IPS-20b (cell line): ENCODE results near the gene DGKI.

Source experiments
- H3K27ac ChIP-seq: one replicate; pipeline ENCODE4 v1.5.1; 2013; ENCODE audit warnings: low read length
- H3K27me3 ChIP-seq: 2 replicates; pipeline ENCODE4 v1.6.1; 2013; ENCODE audit warnings: mild to moderate bottlenecking, low read length, inconsistent platforms; ENCODE audit not compliant: insufficient read depth
- H3K36me3 ChIP-seq: 2 replicates; pipeline ENCODE4 v1.6.1; 2013; ENCODE audit warnings: low read depth, mild to moderate bottlenecking, inconsistent platforms, low read length, moderate library complexity; ENCODE audit not compliant: insufficient read depth
- H3K4me1 ChIP-seq: 2 replicates; pipeline ENCODE4 v1.6.1; 2013; ENCODE audit warnings: mild to moderate bottlenecking, control low read depth, inconsistent platforms, low read length, moderate library complexity; ENCODE audit not compliant: insufficient read depth
- H3K4me3 ChIP-seq: 2 replicates; pipeline ENCODE4 v1.5.1; 2013; ENCODE audit warnings: mild to moderate bottlenecking, low read length, inconsistent platforms
- H3K9ac ChIP-seq: 2 replicates; pipeline ENCODE4 v1.6.1; 2013; ENCODE audit warnings: low read depth, mild to moderate bottlenecking, inconsistent platforms, low read length, moderate library complexity
- H3K9me3 ChIP-seq: 2 replicates; pipeline ENCODE4 v1.6.1; 2013; ENCODE audit warnings: mild to moderate bottlenecking, low read depth, low read length, inconsistent platforms; ENCODE audit not compliant: insufficient read depth

Gene DGKI

GRCh38 chr7:137674048-137674447, 172.7 kb downstream of the DGKI start:
- Histone ChIP-seq H3K9ac (no peak overlapping the region), H3K27me3 (no peaks in the 10 kb centered on the region), H3K4me1 (peaks cover 18% of the 10 kb centered on the region), H3K27ac (no peak overlapping the region), H3K36me3 (no peaks in the 10 kb centered on the region), H3K4me3 (no peak overlapping the region; the same call in 1 of the 2 replicates), H3K9me3 (no peaks in the 10 kb centered on the region)

- no peaks in the 10 kb centered on the region for H3K27me3 ChIP-seq
- no peak overlapping the region for H3K9ac ChIP-seq
- no peak overlapping the region for H3K4me3 ChIP-seq
- H3K9me3 ChIP-seq = no peaks in the 10 kb centered on the region
- no peak overlapping the region for H3K27ac ChIP-seq
- H3K36me3 ChIP-seq = no peaks in the 10 kb centered on the region
- peaks cover 18% of the 10 kb centered on the region for H3K4me1 ChIP-seq
Observed at GRCh38 chr7:137671920-137672319, 174.9 kb downstream of the DGKI start.

GRCh38 chr7:137670222-137671064, 176.3 kb downstream of the DGKI start:
- H3K4me1 ChIP-seq = peaks cover 18% of the 10 kb centered on the region
- no peaks in the 10 kb centered on the region for H3K9me3 ChIP-seq
- no peak overlapping the region for H3K4me3 ChIP-seq
- H3K27me3 ChIP-seq = no peaks in the 10 kb centered on the region
- H3K36me3 ChIP-seq = no peaks in the 10 kb centered on the region
- H3K9ac ChIP-seq = no peak overlapping the region
- H3K27ac ChIP-seq = no peak overlapping the region

- no peaks in the 10 kb centered on the region for H3K9me3 ChIP-seq
- H3K4me1 ChIP-seq = peaks cover 16% of the 10 kb centered on the region
- H3K27me3 ChIP-seq = no peaks in the 10 kb centered on the region
- H3K36me3 ChIP-seq = no peaks in the 10 kb centered on the region
- no peak overlapping the region for H3K4me3 ChIP-seq
- no peak overlapping the region for H3K9ac ChIP-seq
- no peak overlapping the region for H3K27ac ChIP-seq
Observed at GRCh38 chr7:137669706-137670105, 177.1 kb downstream of the DGKI start.

- no peak overlapping the region for H3K9ac ChIP-seq
- H3K4me3 ChIP-seq = no peak overlapping the region
- H3K36me3 ChIP-seq = no peaks in the 10 kb centered on the region
- H3K27ac ChIP-seq = no peak overlapping the region
- H3K27me3 ChIP-seq = no peaks in the 10 kb centered on the region
- H3K4me1 ChIP-seq = peaks cover 3% of the 10 kb centered on the region
- H3K9me3 ChIP-seq = no peaks in the 10 kb centered on the region
Observed at GRCh38 chr7:137668404-137668803, 178.4 kb downstream of the DGKI start.

- Histone ChIP-seq H3K27me3 (no peaks in the 10 kb centered on the region), H3K4me1 (no peaks in the 10 kb centered on the region), H3K9ac (no peak overlapping the region), H3K27ac (no peak overlapping the region), H3K36me3 (no peaks in the 10 kb centered on the region), H3K9me3 (no peaks in the 10 kb centered on the region), H3K4me3 (no peak overlapping the region)
Observed at GRCh38 chr7:137667633-137668387, 179.0 kb downstream of the DGKI start.

GRCh38 chr7:137664846-137665245, 181.9 kb downstream of the DGKI start:
- Histone ChIP-seq H3K9ac (no peak overlapping the region), H3K27ac (no peak overlapping the region), H3K36me3 (no peaks in the 10 kb centered on the region), H3K9me3 (no peaks in the 10 kb centered on the region), H3K27me3 (no peaks in the 10 kb centered on the region), H3K4me1 (no peaks in the 10 kb centered on the region), H3K4me3 (no peak overlapping the region)

- Histone ChIP-seq H3K9me3 (no peaks in the 10 kb centered on the region), H3K27me3 (no peaks in the 10 kb centered on the region; the same call in 1 of the 2 replicates), H3K27ac (no peak overlapping the region), H3K4me1 (peaks cover 25% of the 10 kb centered on the region), H3K36me3 (no peaks in the 10 kb centered on the region), H3K4me3 (no peak overlapping the region), H3K9ac (no peak overlapping the region)
Observed at GRCh38 chr7:137661634-137662033, 185.1 kb downstream of the DGKI start.

- Histone ChIP-seq H3K36me3 (no peaks in the 10 kb centered on the region), H3K9ac (peak overlapping the region; percentile 25; the same call in 1 of the 2 replicates), H3K4me3 (peak overlapping the region; percentile 42), H3K4me1 (peaks cover 31% of the 10 kb centered on the region), H3K27me3 (no peaks in the 10 kb centered on the region; the same call in 1 of the 2 replicates), H3K9me3 (no peaks in the 10 kb centered on the region), H3K27ac (peak overlapping the region; percentile 25)
Observed at GRCh38 chr7:137658190-137658900, 188.4 kb downstream of the DGKI start.

GRCh38 chr7:137657476-137658189, 189.1 kb downstream of the DGKI start:
- peak overlapping the region; percentile 25; the same call in 1 of the 2 replicates for H3K9ac ChIP-seq
- peaks cover 31% of the 10 kb centered on the region for H3K4me1 ChIP-seq
- no peaks in the 10 kb centered on the region for H3K36me3 ChIP-seq
- no peaks in the 10 kb centered on the region for H3K9me3 ChIP-seq
- H3K27ac ChIP-seq = no peak overlapping the region
- no peaks in the 10 kb centered on the region; the same call in 1 of the 2 replicates for H3K27me3 ChIP-seq
- no peak overlapping the region for H3K4me3 ChIP-seq

GRCh38 chr7:137656850-137657232, 189.9 kb downstream of the DGKI start:
- Histone ChIP-seq H3K9ac (no peak overlapping the region), H3K27me3 (no peaks in the 10 kb centered on the region; the same call in 1 of the 2 replicates), H3K27ac (no peak overlapping the region), H3K4me1 (peaks cover 31% of the 10 kb centered on the region), H3K36me3 (no peaks in the 10 kb centered on the region), H3K9me3 (no peaks in the 10 kb centered on the region), H3K4me3 (no peak overlapping the region)
